GM13976 (cell line): ENCODE results near the gene SP6.

Experiments
- DNase-seq: peaks from one replicate; pipeline ENCODE4 v3.0.0; 2012; ENCODE audit warnings: low spot score
- in situ Hi-C: fragments of 300-500 bp; cut with MboI; formaldehyde crosslinking; loops from one replicate; pipeline ENCODE4 v1.12.0; 2022; ENCODE audit warnings: low sequenced_read_pairs, mixed read lengths, inconsistent platforms; ENCODE audit not compliant: unreplicated experiment
- TF ChIP-seq, protein P1 (sequence below): IDR thresholded peaks from 2 replicates; pipeline ENCODE4 v1.5.1; 2012; ENCODE audit warnings: borderline replicate concordance, mild to moderate bottlenecking; ENCODE audit not compliant: insufficient read depth; ENCODE audit errors: extremely low read depth, missing control alignments, control extremely low read depth

Gene SP6

GRCh38 chr17:47855737-47856136, 4.8 kb upstream of the SP6 start:
- no peak for DNase-seq
- TF ChIP-seq, protein P1, sequence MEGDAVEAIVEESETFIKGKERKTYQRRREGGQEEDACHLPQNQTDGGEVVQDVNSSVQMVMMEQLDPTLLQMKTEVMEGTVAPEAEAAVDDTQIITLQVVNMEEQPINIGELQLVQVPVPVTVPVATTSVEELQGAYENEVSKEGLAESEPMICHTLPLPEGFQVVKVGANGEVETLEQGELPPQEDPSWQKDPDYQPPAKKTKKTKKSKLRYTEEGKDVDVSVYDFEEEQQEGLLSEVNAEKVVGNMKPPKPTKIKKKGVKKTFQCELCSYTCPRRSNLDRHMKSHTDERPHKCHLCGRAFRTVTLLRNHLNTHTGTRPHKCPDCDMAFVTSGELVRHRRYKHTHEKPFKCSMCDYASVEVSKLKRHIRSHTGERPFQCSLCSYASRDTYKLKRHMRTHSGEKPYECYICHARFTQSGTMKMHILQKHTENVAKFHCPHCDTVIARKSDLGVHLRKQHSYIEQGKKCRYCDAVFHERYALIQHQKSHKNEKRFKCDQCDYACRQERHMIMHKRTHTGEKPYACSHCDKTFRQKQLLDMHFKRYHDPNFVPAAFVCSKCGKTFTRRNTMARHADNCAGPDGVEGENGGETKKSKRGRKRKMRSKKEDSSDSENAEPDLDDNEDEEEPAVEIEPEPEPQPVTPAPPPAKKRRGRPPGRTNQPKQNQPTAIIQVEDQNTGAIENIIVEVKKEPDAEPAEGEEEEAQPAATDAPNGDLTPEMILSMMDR: no peak
- in situ Hi-C loops: no loop called here

DNA sequence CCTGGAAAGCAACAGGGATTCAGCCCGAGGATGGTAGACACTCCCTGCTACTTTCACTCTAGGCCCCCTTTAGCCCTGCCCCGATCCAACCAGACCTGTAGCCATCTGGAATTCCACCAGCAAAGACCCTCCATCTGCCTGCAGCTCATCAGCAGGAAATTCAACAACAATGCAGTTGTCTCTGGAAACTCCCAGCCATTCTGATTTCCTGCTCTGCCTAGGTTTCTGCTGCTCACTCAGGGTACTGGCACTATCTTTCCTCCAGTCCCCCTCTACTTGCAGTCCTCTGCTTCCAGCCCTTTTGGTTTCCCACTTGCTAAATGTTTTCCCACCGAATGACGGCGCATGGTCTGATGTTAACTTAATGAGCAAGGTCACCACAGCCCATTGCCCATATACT, 2.7 kb upstream of the SP6 start:
- in situ Hi-C loops: no loop called here
- TF ChIP-seq, protein P1: no peak
- DNase-seq: no peak

- in situ Hi-C loops: no loop called here
- TF ChIP-seq, protein P1: no peak
- peak; percentile 66 for DNase-seq
Observed at GRCh38 chr17:47852113-47852949, 1.4 kb upstream of the SP6 start.

DNA sequence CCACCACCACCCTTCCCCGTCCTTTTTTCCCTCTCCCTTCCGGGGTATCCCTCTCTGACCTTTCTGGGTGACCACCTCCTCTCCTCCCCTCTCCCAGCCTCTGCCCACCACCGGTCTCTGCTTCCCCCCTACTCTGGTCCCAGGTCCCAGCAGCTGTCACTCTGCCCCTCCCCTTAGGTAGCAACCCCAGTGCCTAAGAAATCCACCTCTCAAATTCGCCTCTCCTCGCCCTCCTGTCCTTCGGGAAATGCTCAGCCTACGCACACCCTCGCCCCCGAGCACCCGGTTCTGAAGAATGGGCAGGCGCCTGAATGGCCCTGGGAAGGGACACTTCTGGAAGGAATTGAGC, 775 bp upstream of the SP6 start:
- in situ Hi-C loops: no loop called here
- no peak for DNase-seq
- TF ChIP-seq, protein P1: no peak

DNA sequence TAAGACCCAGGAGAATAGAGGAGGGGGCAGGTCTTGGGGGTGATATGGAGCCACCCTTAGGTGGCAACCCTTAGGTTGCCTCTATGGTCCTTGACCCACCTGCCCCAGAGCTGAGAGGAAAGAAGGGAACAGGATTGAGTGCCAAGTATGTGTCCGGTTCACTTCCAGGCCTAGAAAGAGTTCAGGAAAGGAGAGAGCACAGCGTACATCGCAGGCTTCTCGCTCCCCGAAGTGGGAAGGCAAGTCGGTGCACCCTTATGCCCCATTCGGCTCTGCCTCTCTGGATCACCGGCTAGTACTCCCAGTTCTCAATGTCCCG, 631 bp downstream of the SP6 start:
- DNase-seq: no peak
- in situ Hi-C loops: no loop called here
- TF ChIP-seq, protein P1: no peak

DNA sequence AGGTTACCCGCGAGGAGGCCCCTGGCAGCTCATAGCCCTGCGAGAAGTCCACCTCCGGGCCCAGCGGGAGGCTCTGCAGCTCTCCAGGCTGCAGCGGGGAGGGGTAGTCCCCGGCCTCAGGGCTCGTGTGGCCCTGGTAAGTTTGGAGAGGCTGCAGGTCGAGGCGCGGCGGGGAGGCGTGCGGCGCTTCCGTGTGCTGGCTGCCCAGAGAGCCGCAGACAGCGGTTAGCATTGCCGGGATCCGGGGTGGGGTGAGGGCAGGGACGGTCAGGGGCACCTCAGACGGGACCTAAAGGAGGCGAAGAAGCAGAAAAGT, 2.8 kb downstream of the SP6 start:
- in situ Hi-C loops: no loop called here
- no peak for DNase-seq
- TF ChIP-seq, protein P1: no peak

DNA sequence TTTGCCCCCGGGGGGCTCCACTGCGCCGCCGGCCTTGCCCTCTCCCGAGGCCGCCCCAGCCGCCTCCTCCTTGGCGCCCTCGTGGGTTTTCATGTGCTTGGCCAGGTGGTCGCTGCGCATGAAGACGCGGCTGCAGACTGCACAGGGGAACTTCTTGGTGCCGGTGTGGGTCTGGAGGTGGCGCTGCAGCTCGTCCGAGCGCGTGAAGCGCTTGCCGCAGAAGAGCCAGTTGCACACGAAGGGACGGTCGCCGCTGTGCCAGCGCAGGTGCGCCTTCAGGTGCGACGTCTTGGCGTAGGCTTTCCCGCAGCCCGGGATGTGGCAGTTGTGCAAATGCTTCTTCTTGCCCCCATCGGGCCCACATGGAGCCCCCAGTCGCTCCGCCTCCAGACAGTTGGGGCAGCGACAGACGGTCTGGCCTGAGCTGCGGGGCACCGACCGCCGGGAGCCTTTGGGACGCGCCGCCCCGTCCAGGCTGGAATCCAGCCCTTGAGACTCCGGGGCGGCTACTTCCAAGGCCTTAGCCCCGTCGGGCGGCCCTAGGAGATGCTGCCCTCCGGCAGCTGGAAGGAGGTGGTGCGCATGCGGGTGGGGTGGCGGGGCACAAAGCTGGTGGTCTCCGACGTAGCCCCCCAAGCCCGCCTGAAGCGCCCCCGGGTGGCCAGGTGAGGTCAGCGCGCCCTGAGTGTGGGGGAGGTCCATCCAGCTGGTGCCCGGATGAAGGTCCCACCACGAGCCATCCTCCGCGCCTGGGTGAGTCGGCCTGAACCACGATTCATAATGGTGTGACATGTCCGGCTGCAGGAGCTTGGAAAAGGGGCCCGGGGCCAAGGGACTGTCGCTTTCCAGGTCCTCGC, 3.4 kb downstream of the SP6 start:
- TF ChIP-seq, protein P1: peak; percentile 20
- no peak for DNase-seq
- in situ Hi-C loops: no loop called here
